DMS114 treated with DMSO at 0.1 percent for 48 hours (cell line): ENCODE measurements around the gene MMP17.

Source experiments
- DNase-seq: peaks from one replicate; lab custom pipeline; 2025; ENCODE audit not compliant: unreplicated experiment; lab: John Stamatoyannopoulos, UW

MMP17 gene

GRCh38 chr12:131827961-131828534, at the start of gene MMP17:
Gene MMP17 (plus strand): TSS chr12:131828393. CDS start chr12:131828495, 102 bp downstream.
- DNase-seq: peak; percentile 36

DNA sequence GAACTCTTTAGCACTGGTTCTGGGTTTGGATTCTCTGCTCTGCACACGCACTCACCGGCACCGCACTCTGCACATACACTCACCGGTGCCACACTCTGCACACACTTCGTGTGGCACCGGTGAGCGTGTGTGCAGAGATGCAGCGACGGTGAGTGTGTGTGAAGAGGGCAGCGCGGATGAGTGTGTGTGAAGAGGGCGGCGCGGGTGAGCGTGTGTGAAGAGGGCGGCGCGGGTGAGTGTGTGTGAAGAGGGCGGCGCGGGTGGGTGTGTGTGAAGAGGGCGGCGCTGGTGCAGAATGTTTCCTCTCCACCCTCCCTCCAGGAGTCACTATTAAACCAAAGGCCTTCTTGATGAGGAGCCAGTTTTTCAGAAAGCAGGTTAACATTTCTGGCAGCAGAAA, 49.2 kb upstream of the MMP17 start:
- no peak for DNase-seq

GRCh38 chr12:131782061-131782460, 46.1 kb upstream of the MMP17 start:
- no peak for DNase-seq

- no peak for DNase-seq
Measured at GRCh38 chr12:131783915-131784541, 44.2 kb upstream of the MMP17 start.

- DNase-seq: no peak
Measured at GRCh38 chr12:131784909-131785762, 43.1 kb upstream of the MMP17 start.

DNA sequence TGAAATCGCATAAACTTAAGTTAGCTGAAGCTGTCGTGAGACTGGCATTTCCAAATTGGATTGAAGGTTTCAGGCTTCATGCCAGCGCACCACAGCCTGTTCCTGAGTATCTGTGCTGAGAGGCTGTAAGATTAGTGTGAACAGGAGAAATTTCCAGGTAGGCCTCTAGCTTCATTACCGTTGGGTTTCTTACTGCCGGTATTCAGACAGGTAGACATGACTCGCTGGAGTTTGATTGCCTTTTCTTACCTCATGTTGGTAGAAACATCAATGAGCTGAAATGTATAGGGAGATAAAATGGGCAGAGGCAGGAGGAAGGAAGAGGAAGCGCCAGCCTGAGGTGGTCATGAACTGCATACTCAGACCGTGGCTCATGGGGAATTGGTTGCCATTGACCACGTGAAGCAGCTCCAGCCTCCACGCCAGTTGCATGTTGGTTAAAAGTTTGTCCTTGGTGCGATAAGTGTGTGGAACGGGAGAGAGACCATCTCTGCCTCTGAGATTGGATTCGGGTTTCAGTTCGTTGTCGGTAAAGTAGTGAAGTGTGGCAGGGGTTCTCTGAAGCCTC, 42.3 kb upstream of the MMP17 start:
- DNase-seq: no peak

GRCh38 chr12:131786331-131786730, 41.9 kb upstream of the MMP17 start:
- DNase-seq: no peak

DNA sequence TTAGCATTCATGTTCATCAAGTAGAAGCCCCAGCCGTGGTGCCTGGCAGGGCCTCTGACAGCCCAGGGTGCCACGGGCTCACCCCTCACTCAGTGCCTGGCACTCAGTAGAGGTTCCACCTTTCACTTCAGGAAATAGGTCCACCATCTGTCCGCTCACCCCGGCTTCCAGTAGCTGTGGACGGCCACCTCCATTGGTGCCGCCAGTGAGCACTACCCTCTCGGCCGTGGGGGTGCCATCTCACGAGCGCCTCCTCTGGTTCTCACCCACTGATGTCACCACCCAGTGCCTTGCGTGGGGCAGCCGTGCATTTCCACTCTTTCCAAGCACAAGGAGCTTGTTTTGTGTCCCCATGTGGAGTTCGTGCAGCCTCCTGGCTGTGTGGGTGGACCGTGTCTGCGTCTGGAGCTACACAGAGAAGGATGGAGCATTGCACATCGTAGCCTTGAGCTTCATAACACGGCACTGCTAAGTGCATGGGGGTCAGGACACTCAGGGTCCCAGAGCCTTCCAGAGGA, 41.0 kb upstream of the MMP17 start:
- DNase-seq: no peak

- DNase-seq: no peak
Measured at GRCh38 chr12:131788070-131788469, 40.1 kb upstream of the MMP17 start.

DNA sequence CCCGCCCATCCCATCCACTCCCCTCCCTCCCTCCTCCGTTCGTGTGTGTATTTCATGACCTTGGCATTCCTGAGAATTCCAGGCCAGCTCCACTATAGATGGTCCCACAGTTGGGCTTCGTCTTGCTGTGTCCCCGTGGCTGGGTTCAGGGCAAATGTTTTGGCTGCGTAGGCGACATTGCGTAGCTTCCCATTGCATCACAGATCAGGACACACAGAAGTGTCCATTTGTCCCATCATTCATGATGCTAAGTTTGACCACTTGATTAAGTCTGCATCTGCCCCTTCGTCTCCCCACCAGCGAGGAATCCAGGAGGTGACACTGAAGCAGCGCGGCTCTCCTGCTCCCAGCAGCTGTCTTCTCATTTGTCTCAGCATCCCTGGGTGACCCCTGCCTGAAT, 38.6 kb upstream of the MMP17 start:
- DNase-seq: no peak

GRCh38 chr12:131793243-131794022, 34.8 kb upstream of the MMP17 start:
- DNase-seq: no peak

- no peak for DNase-seq
Measured at GRCh38 chr12:131794061-131794460, 34.1 kb upstream of the MMP17 start.

GRCh38 chr12:131794573-131794972, 33.6 kb upstream of the MMP17 start:
- no peak for DNase-seq

- DNase-seq: no peak
Measured at GRCh38 chr12:131795064-131795463, 33.1 kb upstream of the MMP17 start.

- no peak for DNase-seq
Measured at GRCh38 chr12:131795690-131796410, 32.3 kb upstream of the MMP17 start.

DNA sequence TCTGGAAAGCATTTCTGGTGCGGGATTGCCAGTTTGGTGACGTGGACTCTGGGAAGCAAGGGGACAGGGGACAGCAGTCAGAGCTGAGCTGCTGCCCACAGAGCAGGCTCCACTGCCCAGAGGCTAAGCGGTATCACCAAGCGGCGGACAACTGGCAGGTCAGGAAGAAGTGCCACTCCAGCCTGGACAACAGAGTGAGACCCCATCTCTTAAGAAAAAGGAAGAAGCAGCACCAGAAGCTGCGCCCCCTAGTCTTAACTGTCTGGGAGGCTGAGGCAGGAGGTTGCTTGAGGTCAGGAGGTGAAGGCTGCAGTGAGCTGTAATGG, 31.8 kb upstream of the MMP17 start:
- no peak for DNase-seq

GRCh38 chr12:131796754-131797587, 31.2 kb upstream of the MMP17 start:
- no peak for DNase-seq

- no peak for DNase-seq
Measured at GRCh38 chr12:131797588-131797934, 30.6 kb upstream of the MMP17 start.

- no peak for DNase-seq
Measured at GRCh38 chr12:131799195-131799594, 29.0 kb upstream of the MMP17 start.
